ENCODE results near the gene SLC17A8.
A peak's percentile ranks its signal among the peaks of the same experiment; 100 is the strongest.

Gene SLC17A8

GRCh38 chr12:100382338-100382737, 25.5 kb downstream of the SLC17A8 start:
- H3K4me3 ChIP-seq (replicated peaks; ENCODE audit: low read depth, low read length): no peak overlapping the region
- no peak for TF ChIP-seq CTCF (IDR thresholded peaks at IDR 0.05; ENCODE audit: low read length, missing control alignments)
- DNase-seq (ENCODE audit: low read depth): no peak

- no peak for DNase-seq (ENCODE audit: low read depth)
- H3K4me3 ChIP-seq (replicated peaks; ENCODE audit: low read depth, low read length): no peak overlapping the region
- no peak for TF ChIP-seq CTCF (IDR thresholded peaks at IDR 0.05; ENCODE audit: low read length, missing control alignments)
Measured at GRCh38 chr12:100383586-100384558, 27.0 kb downstream of the SLC17A8 start.

- no peak for TF ChIP-seq CTCF (IDR thresholded peaks at IDR 0.05; ENCODE audit: low read length, missing control alignments)
- no peak for DNase-seq (ENCODE audit: low read depth)
- no peak overlapping the region for H3K4me3 ChIP-seq (replicated peaks; ENCODE audit: low read depth, low read length)
Measured at GRCh38 chr12:100384559-100384935, 27.7 kb downstream of the SLC17A8 start.

- TF ChIP-seq CTCF (IDR thresholded peaks at IDR 0.05; ENCODE audit: low read length, missing control alignments): no peak
- H3K4me3 ChIP-seq (replicated peaks; ENCODE audit: low read depth, low read length): no peak overlapping the region
Measured at GRCh38 chr12:100388382-100388781, 31.5 kb downstream of the SLC17A8 start.

GRCh38 chr12:100391856-100392255, 35.0 kb downstream of the SLC17A8 start:
- TF ChIP-seq CTCF (IDR thresholded peaks at IDR 0.05; ENCODE audit: low read length, missing control alignments): peak; percentile 7
- DNase-seq (ENCODE audit: low read depth): no peak
- no peak overlapping the region for H3K4me3 ChIP-seq (replicated peaks; ENCODE audit: low read depth, low read length)

More at GRCh38 chr12:100388382-100388781, 31.5 kb downstream of the SLC17A8 start:
- DNase-seq (ENCODE audit: low read depth): no peak

GRCh38 chr12:100393200-100393599, 36.3 kb downstream of the SLC17A8 start:
- DNase-seq (ENCODE audit: low read depth): no peak
- TF ChIP-seq CTCF (IDR thresholded peaks at IDR 0.05; ENCODE audit: low read length, missing control alignments): no peak
- no peak overlapping the region for H3K4me3 ChIP-seq (replicated peaks; ENCODE audit: low read depth, low read length)

Data from fibroblast of pulmonary artery (primary cell).